GM21786 (cell line): ENCODE measurements around the gene FHL2.

Source experiments
- ATAC-seq: cut with Tn5 transposase; IDR thresholded peaks from one replicate; pipeline ENCODE4 v1.9.1; 2021; ENCODE audit not compliant: unreplicated experiment

The FHL2 gene

DNA sequence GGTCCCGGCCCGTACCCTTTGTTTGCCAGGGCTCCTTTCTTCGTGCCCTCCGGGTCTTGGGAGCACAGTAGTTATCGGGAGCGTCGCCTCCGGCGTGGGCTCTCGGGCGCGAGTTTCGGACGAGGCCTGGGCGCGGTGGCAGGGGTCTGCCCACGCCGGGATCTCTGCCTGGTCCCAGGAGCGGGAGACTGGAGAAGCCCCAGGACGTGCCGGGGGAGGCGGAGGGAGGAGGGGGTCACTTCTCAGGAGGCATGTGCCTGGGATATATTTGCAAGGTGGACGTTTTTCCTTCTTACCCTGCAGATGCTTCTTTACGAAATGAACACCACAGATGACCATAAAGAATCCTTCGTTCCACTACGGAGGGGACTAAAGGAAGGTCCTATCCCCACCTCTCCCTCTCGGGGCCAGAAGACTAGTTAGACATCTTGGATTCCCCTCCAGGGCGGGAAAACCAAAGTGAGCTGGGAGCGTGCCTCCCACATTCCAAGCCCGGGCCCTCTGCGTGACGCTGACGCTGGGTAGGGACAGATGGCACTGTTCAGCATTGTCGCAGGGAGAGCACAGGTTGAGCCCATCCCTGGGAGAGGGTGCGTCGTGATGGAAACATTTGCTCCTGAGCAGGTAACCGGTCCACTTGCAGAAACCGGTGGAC lies 483 bp upstream of the FHL2 start:
- no peak for ATAC-seq

GRCh38 chr2:105397953-105398335 lies 907 bp downstream of the FHL2 start:
- no peak for ATAC-seq

GRCh38 chr2:105397025-105397722 lies 1.7 kb downstream of the FHL2 start:
- no peak for ATAC-seq

DNA sequence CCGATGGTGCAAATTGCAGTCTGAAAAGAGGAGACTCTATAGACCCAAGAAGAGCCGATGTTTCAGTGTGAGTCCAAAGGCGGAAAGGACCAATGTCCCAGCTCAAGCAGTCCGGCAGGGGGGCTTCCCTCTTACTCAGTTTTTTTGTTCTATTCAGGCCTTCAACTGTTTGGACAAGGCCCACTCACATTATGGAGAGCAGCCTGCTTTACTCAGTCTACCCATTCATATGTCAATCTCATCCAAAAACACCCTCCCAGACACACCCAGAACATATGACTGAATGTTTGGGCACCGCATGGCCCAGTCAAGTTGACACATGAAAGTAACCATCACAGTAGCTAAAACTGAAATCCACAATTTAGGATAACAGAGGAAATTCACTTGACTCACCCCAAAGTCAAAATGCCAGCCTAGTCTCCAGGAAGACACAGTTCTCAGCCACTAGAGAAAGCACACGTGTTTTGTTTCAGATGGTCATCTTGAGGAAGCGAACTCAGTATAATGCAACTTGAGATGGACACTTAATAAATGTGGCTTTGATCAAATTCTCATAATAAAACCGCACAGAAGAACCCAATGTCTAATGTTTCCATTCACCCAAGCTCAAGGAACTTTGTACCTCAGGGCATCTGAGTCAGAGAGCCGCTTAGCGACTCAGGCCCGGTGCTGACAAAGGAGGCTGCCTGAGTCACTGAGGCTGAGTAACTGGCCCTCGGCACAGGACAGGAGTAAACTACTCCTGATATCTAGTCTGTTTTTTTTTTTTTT lies 2.4 kb downstream of the FHL2 start:
- ATAC-seq: no peak

DNA sequence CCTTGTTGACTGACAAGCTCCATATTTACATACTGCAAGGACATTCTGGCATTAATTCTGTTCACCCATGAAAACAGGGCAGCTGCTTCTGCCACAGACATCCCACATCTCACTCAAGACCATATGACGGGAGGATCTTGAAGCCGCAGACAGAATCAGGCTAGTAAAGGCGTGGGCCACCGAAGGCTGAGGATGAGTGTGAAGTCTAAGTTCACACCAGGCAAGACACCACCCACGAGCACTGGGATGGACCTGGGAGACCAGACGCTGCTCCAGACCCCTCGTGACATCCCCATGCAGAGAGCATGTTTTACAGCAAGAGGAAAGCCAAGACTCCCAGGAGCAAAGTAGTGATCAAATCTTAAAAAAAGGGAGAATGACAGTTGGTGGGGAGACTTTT lies 3.2 kb downstream of the FHL2 start:
- no peak for ATAC-seq

DNA sequence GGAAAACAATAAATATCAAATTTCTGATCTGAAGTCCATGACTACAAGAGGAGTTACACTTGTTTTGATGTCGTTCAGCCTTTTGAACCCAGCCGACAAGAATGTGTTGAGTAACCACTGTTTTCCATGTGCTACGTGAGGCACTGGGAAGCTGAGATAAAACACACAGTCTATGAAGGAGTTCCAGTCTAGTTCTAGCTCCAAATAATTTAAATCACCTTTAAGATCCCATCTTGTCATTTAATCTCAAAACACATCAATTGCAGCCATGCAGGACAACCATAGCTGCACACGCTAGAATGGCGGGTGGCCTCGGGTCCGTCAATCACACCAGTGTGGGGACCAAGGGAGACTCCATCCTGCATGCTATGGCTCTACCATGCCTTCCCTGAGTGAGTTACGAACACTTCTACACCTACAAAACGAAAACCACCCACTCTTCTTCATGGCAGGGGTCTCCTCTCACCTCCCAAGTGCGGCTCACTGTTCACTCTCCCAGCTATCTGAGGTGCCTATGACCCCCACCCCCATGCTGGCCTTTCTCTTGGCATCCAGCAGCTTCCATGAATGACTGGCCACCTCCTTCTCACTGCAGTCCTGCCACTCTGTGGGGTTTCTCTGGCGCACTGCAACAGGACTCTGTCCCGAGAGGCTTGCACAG lies 3.8 kb downstream of the FHL2 start:
- ATAC-seq: no peak

DNA sequence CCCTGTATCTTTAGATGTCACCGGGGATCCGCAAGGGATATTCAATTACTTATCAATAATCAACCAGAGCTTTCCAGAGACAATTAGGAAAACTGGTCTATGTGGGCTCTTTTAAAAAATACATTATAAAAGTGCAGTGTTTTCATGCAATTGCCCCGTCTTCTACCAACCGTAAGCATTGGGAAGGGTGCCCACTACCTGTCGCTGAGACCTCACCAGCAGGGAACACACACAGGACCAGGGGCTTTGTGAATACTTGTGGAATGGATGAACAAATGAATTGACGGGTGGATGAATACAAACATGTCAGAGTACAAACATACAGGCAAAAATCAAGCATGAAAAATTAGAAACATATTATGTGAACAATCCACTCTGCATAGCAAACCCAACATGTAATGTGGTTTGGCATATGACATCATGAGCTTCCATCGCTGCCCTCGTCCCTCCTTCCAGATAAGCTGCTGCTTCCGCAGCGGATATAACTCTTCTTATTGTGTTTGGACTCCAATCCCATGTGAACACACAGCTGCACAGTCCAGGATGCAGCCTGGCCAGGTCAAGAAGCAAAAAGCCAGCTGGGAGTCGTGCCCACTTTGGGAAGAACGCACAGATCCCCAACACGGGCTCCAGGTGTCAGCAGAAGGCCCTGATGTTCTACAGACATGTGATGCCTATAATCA lies 5.3 kb downstream of the FHL2 start:
- no peak for ATAC-seq

- ATAC-seq: no peak
Measured at GRCh38 chr2:105391763-105392662, 6.8 kb downstream of the FHL2 start.

DNA sequence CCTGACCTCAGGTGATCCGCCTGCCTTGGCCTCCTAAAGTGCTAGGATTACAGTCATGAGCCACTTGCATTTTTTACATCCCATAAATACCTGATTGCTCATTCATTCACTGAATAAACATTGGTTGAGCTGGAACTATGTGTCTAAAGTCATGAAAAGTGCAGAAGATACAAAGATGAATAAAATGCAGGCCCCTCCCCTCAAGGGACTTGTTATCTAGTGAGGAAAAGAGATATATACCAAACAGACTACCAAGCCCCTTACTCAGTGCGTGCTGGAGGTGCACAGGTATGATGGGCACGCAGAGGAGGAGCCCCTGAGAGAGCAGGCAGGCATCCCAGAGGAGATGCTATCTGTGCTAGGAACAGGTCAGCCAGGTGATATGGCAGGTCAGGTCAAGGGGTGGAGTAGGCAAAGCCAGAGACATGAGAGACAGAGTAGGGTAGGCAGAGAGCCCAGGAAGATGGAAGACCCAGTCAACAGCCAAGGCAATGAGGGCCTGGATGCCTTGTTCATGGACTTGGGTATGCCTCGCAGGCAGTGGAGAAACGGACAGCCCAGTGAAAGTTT lies 7.7 kb downstream of the FHL2 start:
- no peak for ATAC-seq

DNA sequence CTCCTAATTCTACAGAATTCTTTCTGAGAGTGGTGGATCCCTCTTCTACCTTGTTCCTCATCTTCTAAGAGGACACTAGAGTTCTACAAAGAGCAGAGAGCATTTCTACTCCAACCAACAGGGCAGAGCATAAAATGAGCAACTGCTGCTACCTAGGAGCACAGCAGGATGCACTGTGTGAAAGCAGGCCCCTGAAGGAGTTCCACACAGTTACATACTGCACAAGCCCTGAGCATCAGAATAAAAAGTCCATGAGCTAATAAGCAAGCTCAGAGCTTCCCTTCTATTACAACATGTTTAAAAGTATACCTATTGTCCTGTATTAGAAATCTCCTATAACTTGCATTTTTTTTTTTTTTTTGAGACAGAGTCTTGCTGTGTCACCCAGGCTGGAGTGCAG lies 8.4 kb downstream of the FHL2 start:
- ATAC-seq: no peak

DNA sequence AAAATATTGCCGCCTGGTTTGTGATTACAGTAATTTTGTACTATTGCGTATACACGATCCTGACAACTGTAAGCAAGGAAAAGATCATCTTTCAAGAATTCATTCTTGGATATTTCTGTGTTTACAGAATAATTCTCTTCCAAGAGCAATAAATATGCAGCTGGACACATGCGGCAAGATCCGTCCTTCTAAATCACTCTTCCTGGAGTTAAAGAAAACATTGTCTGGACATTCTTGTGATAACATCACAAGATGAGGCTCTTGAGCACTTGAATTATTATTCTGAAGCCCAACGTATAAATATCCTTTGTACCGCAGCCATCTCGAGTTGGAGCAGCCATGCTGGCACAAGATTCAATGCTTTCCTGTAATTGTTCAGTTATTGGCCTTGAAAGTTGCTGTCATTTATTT lies 9.9 kb downstream of the FHL2 start:
- ATAC-seq: no peak

DNA sequence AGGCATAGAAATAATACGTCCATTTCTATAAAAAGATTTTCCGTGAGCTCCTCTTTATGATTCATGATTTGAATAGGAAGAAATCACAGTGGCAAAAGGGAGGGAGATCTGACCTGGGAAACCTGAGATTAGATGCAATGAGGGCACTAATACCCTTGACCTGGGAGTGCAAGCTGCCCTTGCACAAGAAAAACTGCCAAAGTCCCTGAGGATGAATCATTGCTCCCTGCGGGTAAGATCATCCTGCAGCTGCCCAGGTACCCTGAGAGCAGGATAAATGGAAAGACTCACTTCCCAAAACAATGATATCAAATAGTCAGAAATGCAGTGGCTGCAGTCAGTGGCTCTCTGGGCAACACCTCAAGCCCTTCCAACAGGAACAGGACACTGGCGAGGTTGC lies 11.6 kb downstream of the FHL2 start:
- ATAC-seq: no peak

GRCh38 chr2:105385731-105386540 lies 12.9 kb downstream of the FHL2 start:
- ATAC-seq: no peak

DNA sequence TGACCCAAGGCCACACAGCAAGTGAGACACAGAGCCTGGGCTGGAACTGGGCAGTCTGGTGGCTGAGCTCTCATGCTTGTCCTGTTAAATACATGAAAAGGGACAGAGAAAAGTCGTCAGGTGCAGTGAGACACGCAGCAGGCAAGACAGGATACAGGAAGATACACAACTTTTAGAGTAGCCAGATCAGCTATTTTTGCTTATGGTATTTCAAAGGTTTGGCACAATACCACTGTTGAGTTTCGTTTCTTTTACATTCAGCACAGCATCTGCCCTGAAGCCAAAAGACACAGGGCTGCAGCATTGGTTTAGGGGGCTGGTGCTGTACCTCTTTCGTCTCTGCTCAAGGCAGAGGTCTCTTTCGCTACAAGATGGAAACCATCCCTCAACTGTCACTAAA lies 14.0 kb downstream of the FHL2 start:
- no peak for ATAC-seq

GRCh38 chr2:105384216-105384615 lies 14.6 kb downstream of the FHL2 start:
- no peak for ATAC-seq

GRCh38 chr2:105383432-105384166 lies 15.3 kb downstream of the FHL2 start:
- ATAC-seq: no peak

DNA sequence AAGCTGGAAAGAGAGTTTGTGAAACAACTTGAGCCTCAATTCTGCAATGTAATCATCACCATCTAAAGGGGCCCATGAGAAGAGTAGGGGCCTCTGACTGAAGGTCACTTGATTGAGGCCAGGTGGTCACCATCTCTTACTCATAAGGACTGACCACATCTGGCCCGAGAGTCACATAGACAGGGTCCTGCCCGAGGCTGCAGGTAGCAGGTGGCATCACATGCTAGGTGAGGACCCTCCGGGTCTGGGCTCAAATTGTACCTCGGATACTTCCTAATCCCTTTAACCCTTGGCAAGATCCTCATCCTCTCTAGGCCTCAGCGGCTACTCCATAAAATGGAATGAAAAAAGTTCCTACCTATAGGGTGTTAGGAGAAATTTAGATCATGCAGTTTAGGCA lies 16.7 kb downstream of the FHL2 start:
- no peak for ATAC-seq

DNA sequence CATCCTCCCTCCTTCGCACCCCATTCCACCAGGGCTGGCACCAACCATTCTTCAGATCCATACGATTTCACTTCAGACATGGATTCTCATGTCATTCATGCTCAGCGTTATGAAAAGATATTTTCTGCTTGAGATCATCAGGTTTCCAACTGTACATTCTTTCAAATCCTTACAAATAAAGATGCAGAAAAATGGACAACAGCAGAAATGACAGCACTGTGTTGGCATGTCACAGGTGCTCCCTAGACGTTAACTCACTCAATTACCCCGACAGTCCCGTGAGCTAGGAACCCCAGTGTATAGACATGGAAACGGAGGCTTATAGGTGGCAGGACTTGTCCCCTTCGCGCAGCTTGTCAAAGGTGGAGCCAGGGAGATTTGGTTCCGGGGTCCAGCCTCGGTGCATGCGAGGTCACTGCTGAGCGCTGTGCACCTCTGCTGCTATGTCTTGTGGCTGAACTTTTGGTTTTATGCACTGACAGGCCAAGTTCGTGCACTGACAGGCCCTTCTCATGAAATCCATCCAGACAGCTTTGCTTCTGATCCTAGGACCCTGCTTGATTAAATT lies 17.7 kb downstream of the FHL2 start:
- ATAC-seq: no peak
